ENCODE data around the gene RAI1. TPM values are rescaled to one million over a fixed set of nuclear protein-coding genes. Genes with fewer than 3 reads are reported as not detected.

The RAI1 gene
- total and polyA plus RNA-seq, 2 experiments from 2014 or later: 0.87 to 0.89 TPM

GRCh38 chr17:17842111-17842876 lies 161.0 kb downstream of the RAI1 start:
- H3K4me3 ChIP-seq: no peak overlapping the region
- no peaks in the 10 kb centered on the region; the same call in 2 of the 3 replicates for H3K9me3 Mint-ChIP-seq
- H3K4me1 Mint-ChIP-seq: peaks cover 61% of the 10 kb centered on the region
- peaks cover 36% of the 10 kb centered on the region for H3K27me3 Mint-ChIP-seq (ENCODE audit: insufficient read depth, low read depth, poor library complexity)
- no peaks in the 10 kb centered on the region for H3K79me2 ChIP-seq (replicated peaks; ENCODE audit: insufficient read depth)
- no peak overlapping the region for H3K4me3 Mint-ChIP-seq
- H3K27me3 ChIP-seq (ENCODE audit: insufficient read depth): no peaks in the 10 kb centered on the region
- DNase-seq (ENCODE audit: low spot score) (no peak), ATAC-seq (no peak)
- H3K27ac ChIP-seq (ENCODE audit: low read depth): no peak overlapping the region
- TF ChIP-seq ETS1 (IDR thresholded peaks at IDR 0.05): no peak
- no peaks in the 10 kb centered on the region for H3K9me2 ChIP-seq (ENCODE audit: insufficient read depth)
- H3K4me1 ChIP-seq (ENCODE audit: insufficient read depth): peaks cover 37% of the 10 kb centered on the region
- no peak overlapping the region for H3K27ac Mint-ChIP-seq
- H2AFZ ChIP-seq: no peak overlapping the region
- no peaks in the 10 kb centered on the region; the same call in 2 of the 3 replicates for H3K36me3 Mint-ChIP-seq (ENCODE audit: low read depth)
- H3F3A ChIP-seq (replicated peaks; ENCODE audit: low read depth): peaks cover 23% of the 10 kb centered on the region
- H3K4me2 ChIP-seq: no peak overlapping the region
- no peaks in the 10 kb centered on the region for H3K36me3 ChIP-seq (ENCODE audit: insufficient read depth)
- H4K20me1 ChIP-seq (replicated peaks; ENCODE audit: insufficient read depth): no peaks in the 10 kb centered on the region

GRCh38 chr17:17843096-17843495 lies 161.8 kb downstream of the RAI1 start:
- H2AFZ ChIP-seq: no peak overlapping the region
- ATAC-seq: no peak
- Mint-ChIP-seq H3K4me3 (no peak overlapping the region), H3K4me1 (peaks cover 59% of the 10 kb centered on the region), H3K9me3 (no peaks in the 10 kb centered on the region; the same call in 2 of the 3 replicates), H3K36me3 (ENCODE audit: low read depth) (no peaks in the 10 kb centered on the region), H3K27ac (no peak overlapping the region), H3K27me3 (ENCODE audit: insufficient read depth, low read depth, poor library complexity) (peaks cover 36% of the 10 kb centered on the region)
- no peak for DNase-seq (ENCODE audit: low spot score)
- H3K4me2 ChIP-seq: no peak overlapping the region
- H3K9me2 ChIP-seq (ENCODE audit: insufficient read depth): no peaks in the 10 kb centered on the region
- H3K4me3 ChIP-seq: no peak overlapping the region
- H3K27me3 ChIP-seq (ENCODE audit: insufficient read depth): no peaks in the 10 kb centered on the region
- H3F3A ChIP-seq (replicated peaks; ENCODE audit: low read depth): peaks cover 15% of the 10 kb centered on the region
- H3K79me2 ChIP-seq (replicated peaks; ENCODE audit: insufficient read depth): no peaks in the 10 kb centered on the region
- no peaks in the 10 kb centered on the region for H4K20me1 ChIP-seq (replicated peaks; ENCODE audit: insufficient read depth)
- no peak overlapping the region for H3K27ac ChIP-seq (ENCODE audit: low read depth)
- TF ChIP-seq POLR2AphosphoS5 (IDR thresholded peaks at IDR 0.05; ENCODE audit: low read depth) (no peak), ZNF114 (CRISPR knock-in tag; IDR thresholded peaks at IDR 0.05) (no peak), REST (IDR thresholded peaks at IDR 0.05; ENCODE audit: unreplicated experiment) (no peak), ZNF331 (CRISPR knock-in tag; IDR thresholded peaks at IDR 0.05; ENCODE audit: low read depth) (no peak), EZH2 (IDR thresholded peaks at IDR 0.05; ENCODE audit: low read depth, unreplicated experiment) (no peak), ETS1 (IDR thresholded peaks at IDR 0.05) (no peak), JUNB (IDR thresholded peaks at IDR 0.05; ENCODE audit: unreplicated experiment) (no peak), STAT1 (IDR thresholded peaks at IDR 0.05; ENCODE audit: unreplicated experiment) (no peak), CREB1 (CRISPR knock-in tag; IDR thresholded peaks at IDR 0.05; ENCODE audit: low read depth) (no peak), EZH2phosphoT487 (IDR thresholded peaks at IDR 0.05; ENCODE audit: unreplicated experiment) (no peak)
- peaks cover 29% of the 10 kb centered on the region for H3K4me1 ChIP-seq (ENCODE audit: insufficient read depth)
- H3K36me3 ChIP-seq (ENCODE audit: insufficient read depth): no peaks in the 10 kb centered on the region

Measured in GM23338 (cell line).